Upper lobe of left lung (tissue), 6 donors: ENCODE data around the gene FOXJ2. TPM values are rescaled to one million over a fixed set of nuclear protein-coding genes. Genes with fewer than 3 reads are reported as not detected.
A peak's percentile ranks its signal among the peaks of the same experiment; 100 is the strongest.

Source experiments
- ATAC-seq, 2 donors: fragments of 200-7000 bp; cut with Tn5 transposase; one replicate each; pipeline ENCODE4 v1.9.1; 2022; ENCODE audit warnings: mild to moderate bottlenecking in 2 of 2, moderate library complexity in 2 of 2; ENCODE audit not compliant: low FRiP score in 2 of 2
- DNase-seq, 2 donors: peaks; one replicate each; pipeline ENCODE4 v3.0.0-alpha.2; 2019 to 2020
- H3K27ac ChIP-seq, 4 donors: fragments of 200-600 bp; sonication (generic); one replicate each; pipeline ENCODE4 v1.5.1; 2016 to 2019
- H3K27me3 ChIP-seq, 4 donors: fragments of 200-600 bp; sonication (generic); one replicate each; pipeline ENCODE4 v1.5.1; 2017 to 2019
- H3K36me3 ChIP-seq, 4 donors: fragments of 200-600 bp; sonication (generic); one replicate each; pipeline ENCODE4 v1.5.1; 2016 to 2019
- H3K4me1 ChIP-seq, 4 donors: fragments of 200-600 bp; sonication (generic); one replicate each; pipeline ENCODE4 v1.5.1; 2018 to 2019
- H3K4me3 ChIP-seq, 4 donors: fragments of 200-600 bp; sonication (generic); one replicate each; pipeline ENCODE4 v1.5.1; 2017 to 2019; ENCODE audit warnings: mild to moderate bottlenecking in 2 of 4, moderate library complexity in 1 of 4
- H3K9me3 ChIP-seq, 4 donors: fragments of 200-600 bp; sonication (generic); one replicate each; pipeline ENCODE4 v1.5.1; 2018 to 2019
- CTCF ChIP-seq, 6 experiments: fragments of 450-650 bp in 4 of 6; fragments of 200-600 bp in 2 of 6; sonication (generic) in 2 of 6; IDR thresholded peaks; one replicate each; pipeline ENCODE4 v1.5.1; 2016 to 2019; ENCODE audit warnings: antibody characterized with exemption in 6 of 6
- EP300 ChIP-seq, 4 donors: sonication (generic); formaldehyde crosslinking; IDR thresholded peaks; one replicate each; pipeline ENCODE4 v1.5.1; 2017; ENCODE audit warnings: antibody characterized with exemption in 4 of 4, control low read depth in 2 of 4
- POLR2A ChIP-seq, 4 donors: fragments of 450-650 bp; IDR thresholded peaks; one replicate each; pipeline ENCODE4 v1.5.1; 2016 to 2017; ENCODE audit warnings: antibody characterized with exemption in 4 of 4, mild to moderate bottlenecking in 2 of 4
- POLR2AphosphoS5 ChIP-seq, 2 donors: sonication (generic); formaldehyde crosslinking; IDR thresholded peaks; one replicate each; pipeline ENCODE4 v1.5.1; 2017; ENCODE audit warnings: antibody characterized with exemption in 2 of 2
- WGBS, 2 donors: methylation state at CpG; one replicate each; pipeline ENCODE4 v1.1.5; 2017 to 2018; 5-methylcytosine and 5-hydroxymethylcytosine counted together
- total RNA-seq, 6 donors: library from RNA; depleted of rRNA in 4 of 6; stranded (reverse); fragments of >200 nt in 4 of 6; gene quantifications; one replicate each; pipeline versions ENCODE4 v1.1.0 to v1.2.1, GENCODE V29; 2016 to 2021
- donor health status: DM: no; HTN: no; CAD: no; lungs with moderate emphysema.
- donor health status: DM: no; HTN: yes; CAD: no; lungs with severe emphysema.

Gene FOXJ2
- total RNA-seq, 6 donors from 2014 or later: 14.7 to 25.1 (median 18.4) TPM

- H3K4me3 ChIP-seq: no peak overlapping the region
- no peaks in the 10 kb centered on the region for H3K9me3 ChIP-seq
- H3K4me1 ChIP-seq: peaks cover 35 to 38% (median 36%) of the 10 kb centered on the region in 4 donors
- no peak for TF ChIP-seq CTCF (IDR thresholded peaks at IDR 0.05)
- TF ChIP-seq EP300 (IDR thresholded peaks at IDR 0.05): no peak
- TF ChIP-seq POLR2A (IDR thresholded peaks at IDR 0.05): no peak
- no peak for TF ChIP-seq POLR2AphosphoS5 (IDR thresholded peaks at IDR 0.05)
- H3K36me3 ChIP-seq: peaks cover 26 to 65% (median 55%) of the 10 kb centered on the region in 4 donors
- no peaks in the 10 kb centered on the region for H3K27me3 ChIP-seq
- ATAC-seq (no peak), DNase-seq (no peak)
- 85 to 100% methylated on average over 1 of the region's 1 CpG for WGBS, 2 donors
- H3K27ac ChIP-seq: no peak overlapping the region
Observed at GRCh38 chr12:8040791-8041190, 8.3 kb downstream of the FOXJ2 start.

GRCh38 chr12:8045952-8046944 lies 13.7 kb downstream of the FOXJ2 start:
- ATAC-seq: peak; percentile 81 to 93
- TF ChIP-seq CTCF (IDR thresholded peaks at IDR 0.05) (peak; percentile 53 to 85 (median 68)), POLR2A (IDR thresholded peaks at IDR 0.05) (no peak)

GRCh38 chr12:8047842-8048241 lies 15.3 kb downstream of the FOXJ2 start:
- Histone ChIP-seq H3K9me3 (no peaks in the 10 kb centered on the region), H3K36me3 (peaks cover 44 to 97% (median 75%) of the 10 kb centered on the region in 4 donors), H3K4me1 (peaks cover 0 to 14% (median 5%) of the 10 kb centered on the region in 4 donors), H3K4me3 (no peak overlapping the region), H3K27ac (no peak overlapping the region), H3K27me3 (no peaks in the 10 kb centered on the region)
- TF ChIP-seq POLR2A (IDR thresholded peaks at IDR 0.05) (no peak), POLR2AphosphoS5 (IDR thresholded peaks at IDR 0.05) (no peak), EP300 (IDR thresholded peaks at IDR 0.05) (no peak), CTCF (IDR thresholded peaks at IDR 0.05) (no peak)
- peak in 1 of 2 donors; percentile 54 for DNase-seq
- no peak for ATAC-seq
- WGBS, 2 donors: 93 to 97% methylated on average over 4 to 5 of the region's 5 CpGs

More at GRCh38 chr12:8045952-8046944, 13.7 kb downstream of the FOXJ2 start:
- peaks cover 47 to 97% (median 80%) of the 10 kb centered on the region in 4 donors for H3K36me3 ChIP-seq
- DNase-seq: peak in 1 of 2 donors; percentile 73
- H3K9me3 ChIP-seq: no peaks in the 10 kb centered on the region
- H3K27me3 ChIP-seq: no peaks in the 10 kb centered on the region
- peaks cover 0 to 4% (median 0%) of the 10 kb centered on the region in 4 donors for H3K4me1 ChIP-seq
- H3K27ac ChIP-seq: no peak overlapping the region
- WGBS, 2 donors: 46 to 48% methylated on average over 8 of the region's 8 CpGs
- no peak overlapping the region for H3K4me3 ChIP-seq

- Histone ChIP-seq H3K36me3 (peaks cover 46 to 97% (median 73%) of the 10 kb centered on the region in 4 donors), H3K4me1 (peaks cover 0 to 14% (median 5%) of the 10 kb centered on the region in 4 donors), H3K9me3 (no peaks in the 10 kb centered on the region), H3K27ac (no peak overlapping the region), H3K27me3 (no peaks in the 10 kb centered on the region), H3K4me3 (no peak overlapping the region)
- ATAC-seq: no peak
- TF ChIP-seq POLR2A (IDR thresholded peaks at IDR 0.05) (no peak), EP300 (IDR thresholded peaks at IDR 0.05) (no peak), POLR2AphosphoS5 (IDR thresholded peaks at IDR 0.05) (no peak), CTCF (IDR thresholded peaks at IDR 0.05) (no peak)
- DNase-seq: no peak
- WGBS, 2 donors: 77 to 78% methylated on average over 4 of the region's 4 CpGs
Observed at GRCh38 chr12:8048906-8049305, 16.4 kb downstream of the FOXJ2 start.
